Measurements from ENCODE around the gene OSBPL10.

The OSBPL10 gene

DNA sequence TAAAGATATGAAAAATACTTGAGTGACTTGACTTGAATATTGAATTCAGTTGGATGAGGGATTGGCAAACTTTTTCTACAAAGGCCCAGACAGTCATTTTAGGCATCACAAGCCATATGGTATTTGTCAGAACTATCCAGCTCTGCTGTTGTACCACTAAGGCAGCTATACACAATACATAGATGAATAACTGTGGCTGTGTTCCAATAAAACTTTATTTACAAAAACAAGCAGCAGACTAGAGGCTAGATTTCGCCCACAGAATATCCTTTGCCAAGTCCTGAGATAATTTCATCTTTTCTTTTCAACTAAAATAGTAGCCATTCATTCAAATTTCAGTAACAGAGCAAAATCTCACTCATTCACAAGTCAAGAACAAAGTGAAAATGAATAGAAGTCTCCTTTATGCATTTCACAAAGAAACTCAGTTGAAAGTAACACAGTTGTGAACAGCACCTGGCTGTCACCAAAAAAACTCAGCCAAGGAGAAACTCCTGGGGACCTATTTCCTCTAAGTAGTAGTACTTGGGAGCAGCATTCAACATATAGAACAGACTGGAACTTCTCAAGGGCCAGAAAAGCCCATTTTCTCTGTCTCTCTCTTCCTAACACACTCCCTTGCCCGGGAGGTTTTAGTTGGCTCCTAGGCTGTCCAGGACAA is 56.3 kb downstream of the OSBPL10 start:
- Histone ChIP-seq H3K4me1 (ENCODE audit: control insufficient read depth, insufficient read depth, low read length) (peaks cover 30% of the 10 kb centered on the region), H3K9me3 (ENCODE audit: control insufficient read depth, insufficient read depth, low read length) (peaks cover 10% of the 10 kb centered on the region; the same call in 1 of the 2 replicates), H3K4me3 (ENCODE audit: low read depth, low read length) (no peak overlapping the region), H3K36me3 (ENCODE audit: control insufficient read depth, insufficient read depth, low read length) (no peaks in the 10 kb centered on the region), H3K27ac (ENCODE audit: low read depth, low read length) (no peak overlapping the region), H3K27me3 (ENCODE audit: control insufficient read depth, insufficient read depth, low read length) (no peaks in the 10 kb centered on the region), H3K9ac (ENCODE audit: low read depth, low read length) (no peak overlapping the region)

DNA sequence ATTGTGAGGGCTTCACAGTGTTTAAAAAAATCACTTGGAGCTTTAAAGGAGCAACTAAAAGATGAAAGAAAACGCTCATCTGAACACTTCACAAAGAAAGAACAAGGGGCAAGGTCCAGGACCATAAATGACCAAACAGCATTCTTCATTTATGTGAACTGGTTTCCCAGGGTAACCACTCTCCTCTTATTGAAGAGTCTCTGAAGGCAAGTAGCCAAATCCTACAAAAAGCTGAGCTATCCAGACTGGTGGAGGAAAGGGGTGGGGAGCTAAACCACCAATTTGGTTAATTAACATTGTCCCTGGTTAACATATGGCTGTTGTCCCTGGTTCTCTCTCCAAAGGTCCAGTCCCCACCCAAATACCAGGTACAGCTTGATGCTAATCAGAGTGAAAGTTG is 58.1 kb downstream of the OSBPL10 start:
- Histone ChIP-seq H3K27ac (ENCODE audit: low read depth, low read length) (no peak overlapping the region), H3K27me3 (ENCODE audit: control insufficient read depth, insufficient read depth, low read length) (no peaks in the 10 kb centered on the region), H3K4me3 (ENCODE audit: low read depth, low read length) (no peak overlapping the region), H3K4me1 (ENCODE audit: control insufficient read depth, insufficient read depth, low read length) (peaks cover 37% of the 10 kb centered on the region), H3K9me3 (ENCODE audit: control insufficient read depth, insufficient read depth, low read length) (peaks cover 10% of the 10 kb centered on the region; the same call in 1 of the 2 replicates), H3K9ac (ENCODE audit: low read depth, low read length) (no peak overlapping the region), H3K36me3 (ENCODE audit: control insufficient read depth, insufficient read depth, low read length) (no peaks in the 10 kb centered on the region)

- H3K9ac ChIP-seq (ENCODE audit: low read depth, low read length) = no peak overlapping the region
- no peaks in the 10 kb centered on the region for H3K36me3 ChIP-seq (ENCODE audit: control insufficient read depth, insufficient read depth, low read length)
- H3K9me3 ChIP-seq (ENCODE audit: control insufficient read depth, insufficient read depth, low read length) = peaks cover 10% of the 10 kb centered on the region; the same call in 1 of the 2 replicates
- H3K4me1 ChIP-seq (ENCODE audit: control insufficient read depth, insufficient read depth, low read length) = peaks cover 40% of the 10 kb centered on the region
- H3K27ac ChIP-seq (ENCODE audit: low read depth, low read length) = no peak overlapping the region
- H3K4me3 ChIP-seq (ENCODE audit: low read depth, low read length) = no peak overlapping the region
- H3K27me3 ChIP-seq (ENCODE audit: control insufficient read depth, insufficient read depth, low read length) = no peaks in the 10 kb centered on the region
Measured at GRCh38 chr3:31921837-31922236, 59.2 kb downstream of the OSBPL10 start.

- Histone ChIP-seq H3K4me1 (ENCODE audit: control insufficient read depth, insufficient read depth, low read length) (peaks cover 49% of the 10 kb centered on the region), H3K27ac (ENCODE audit: low read depth, low read length) (no peak overlapping the region)
Measured at GRCh38 chr3:31920310-31920709, 60.8 kb downstream of the OSBPL10 start.

GRCh38 chr3:31919528-31919927 is 61.5 kb downstream of the OSBPL10 start:
- Histone ChIP-seq H3K9me3 (ENCODE audit: control insufficient read depth, insufficient read depth, low read length) (peaks cover 10% of the 10 kb centered on the region; the same call in 1 of the 2 replicates), H3K4me3 (ENCODE audit: low read depth, low read length) (no peak overlapping the region), H3K9ac (ENCODE audit: low read depth, low read length) (no peak overlapping the region), H3K27ac (ENCODE audit: low read depth, low read length) (no peak overlapping the region), H3K27me3 (ENCODE audit: control insufficient read depth, insufficient read depth, low read length) (no peaks in the 10 kb centered on the region), H3K4me1 (ENCODE audit: control insufficient read depth, insufficient read depth, low read length) (peaks cover 49% of the 10 kb centered on the region), H3K36me3 (ENCODE audit: control insufficient read depth, insufficient read depth, low read length) (no peaks in the 10 kb centered on the region)

More at GRCh38 chr3:31920310-31920709, 60.8 kb downstream of the OSBPL10 start:
- H3K4me3 ChIP-seq (ENCODE audit: low read depth, low read length) = no peak overlapping the region
- H3K9me3 ChIP-seq (ENCODE audit: control insufficient read depth, insufficient read depth, low read length) = peaks cover 10% of the 10 kb centered on the region; the same call in 1 of the 2 replicates
- no peak overlapping the region for H3K9ac ChIP-seq (ENCODE audit: low read depth, low read length)
- H3K27me3 ChIP-seq (ENCODE audit: control insufficient read depth, insufficient read depth, low read length) = no peaks in the 10 kb centered on the region
- no peaks in the 10 kb centered on the region for H3K36me3 ChIP-seq (ENCODE audit: control insufficient read depth, insufficient read depth, low read length)

- Histone ChIP-seq H3K27ac (ENCODE audit: low read depth, low read length) (peak overlapping the region; percentile 26), H3K9me3 (ENCODE audit: control insufficient read depth, insufficient read depth, low read length) (peaks cover 10% of the 10 kb centered on the region; the same call in 1 of the 2 replicates), H3K4me1 (ENCODE audit: control insufficient read depth, insufficient read depth, low read length) (peaks cover 48% of the 10 kb centered on the region), H3K4me3 (ENCODE audit: low read depth, low read length) (no peak overlapping the region), H3K27me3 (ENCODE audit: control insufficient read depth, insufficient read depth, low read length) (no peaks in the 10 kb centered on the region), H3K36me3 (ENCODE audit: control insufficient read depth, insufficient read depth, low read length) (no peaks in the 10 kb centered on the region), H3K9ac (ENCODE audit: low read depth, low read length) (no peak overlapping the region)
Measured at GRCh38 chr3:31918179-31919150, 62.6 kb downstream of the OSBPL10 start.

GRCh38 chr3:31917303-31918005 is 63.6 kb downstream of the OSBPL10 start:
- Histone ChIP-seq H3K4me1 (ENCODE audit: control insufficient read depth, insufficient read depth, low read length) (peaks cover 41% of the 10 kb centered on the region), H3K9ac (ENCODE audit: low read depth, low read length) (no peak overlapping the region), H3K9me3 (ENCODE audit: control insufficient read depth, insufficient read depth, low read length) (peaks cover 10% of the 10 kb centered on the region; the same call in 1 of the 2 replicates), H3K27ac (ENCODE audit: low read depth, low read length) (peak overlapping the region; percentile 86), H3K36me3 (ENCODE audit: control insufficient read depth, insufficient read depth, low read length) (no peaks in the 10 kb centered on the region), H3K27me3 (ENCODE audit: control insufficient read depth, insufficient read depth, low read length) (no peaks in the 10 kb centered on the region), H3K4me3 (ENCODE audit: low read depth, low read length) (peak overlapping the region; percentile 20)

- H3K36me3 ChIP-seq (ENCODE audit: control insufficient read depth, insufficient read depth, low read length) = no peaks in the 10 kb centered on the region
- H3K4me3 ChIP-seq (ENCODE audit: low read depth, low read length) = no peak overlapping the region
- H3K27me3 ChIP-seq (ENCODE audit: control insufficient read depth, insufficient read depth, low read length) = no peaks in the 10 kb centered on the region
- no peak overlapping the region for H3K27ac ChIP-seq (ENCODE audit: low read depth, low read length)
- peaks cover 39% of the 10 kb centered on the region for H3K4me1 ChIP-seq (ENCODE audit: control insufficient read depth, insufficient read depth, low read length)
- H3K9me3 ChIP-seq (ENCODE audit: control insufficient read depth, insufficient read depth, low read length) = no peaks in the 10 kb centered on the region
- no peak overlapping the region for H3K9ac ChIP-seq (ENCODE audit: low read depth, low read length)
Measured at GRCh38 chr3:31911643-31912042, 69.4 kb downstream of the OSBPL10 start.

DNA sequence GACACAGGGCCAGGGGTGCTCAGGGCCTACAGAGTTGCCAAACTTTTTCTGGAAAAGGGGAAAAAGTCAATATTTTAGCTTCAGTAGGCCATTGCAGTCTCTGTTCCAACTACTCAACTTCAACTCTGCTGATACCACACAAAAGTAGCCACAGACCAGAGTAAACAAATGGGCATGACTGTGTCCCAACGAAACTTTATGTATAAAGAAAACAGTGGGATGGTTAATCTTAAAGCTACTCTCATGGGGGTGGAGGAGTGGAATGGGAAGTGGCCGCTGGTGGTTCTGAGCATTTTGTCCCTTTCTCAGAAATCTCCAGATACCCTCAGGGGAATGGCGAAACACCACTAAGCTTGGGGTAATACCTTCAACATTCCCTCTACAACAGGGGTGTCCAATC is 69.9 kb downstream of the OSBPL10 start:
- H3K4me1 ChIP-seq (ENCODE audit: control insufficient read depth, insufficient read depth, low read length) = peaks cover 34% of the 10 kb centered on the region
- no peak overlapping the region for H3K9ac ChIP-seq (ENCODE audit: low read depth, low read length)
- no peaks in the 10 kb centered on the region for H3K27me3 ChIP-seq (ENCODE audit: control insufficient read depth, insufficient read depth, low read length)
- no peak overlapping the region for H3K4me3 ChIP-seq (ENCODE audit: low read depth, low read length)
- no peaks in the 10 kb centered on the region for H3K36me3 ChIP-seq (ENCODE audit: control insufficient read depth, insufficient read depth, low read length)
- no peaks in the 10 kb centered on the region for H3K9me3 ChIP-seq (ENCODE audit: control insufficient read depth, insufficient read depth, low read length)
- peak overlapping the region; percentile 44 for H3K27ac ChIP-seq (ENCODE audit: low read depth, low read length)

- no peaks in the 10 kb centered on the region for H3K36me3 ChIP-seq (ENCODE audit: control insufficient read depth, insufficient read depth, low read length)
- H3K4me1 ChIP-seq (ENCODE audit: control insufficient read depth, insufficient read depth, low read length) = peaks cover 38% of the 10 kb centered on the region
- H3K27ac ChIP-seq (ENCODE audit: low read depth, low read length) = no peak overlapping the region
- no peaks in the 10 kb centered on the region for H3K9me3 ChIP-seq (ENCODE audit: control insufficient read depth, insufficient read depth, low read length)
- H3K27me3 ChIP-seq (ENCODE audit: control insufficient read depth, insufficient read depth, low read length) = no peaks in the 10 kb centered on the region
- H3K9ac ChIP-seq (ENCODE audit: low read depth, low read length) = no peak overlapping the region
- no peak overlapping the region for H3K4me3 ChIP-seq (ENCODE audit: low read depth, low read length)
Measured at GRCh38 chr3:31909455-31909854, 71.6 kb downstream of the OSBPL10 start.

Measured in HUES48 (cell line).